Measurements from ENCODE around the gene ALDH8A1.

GRCh38 chr6:134918418-134918961, 31.4 kb downstream of the ALDH8A1 start:
- no peak for TF ChIP-seq CTCF (IDR thresholded peaks at IDR 0.05)
- no peak for TF ChIP-seq POLR2AphosphoS5 (IDR thresholded peaks at IDR 0.05)
- TF ChIP-seq EP300 (IDR thresholded peaks at IDR 0.05), result no peak
